ENCODE results near the gene EFR3B. TPM values are rescaled to one million over a fixed set of nuclear protein-coding genes. Genes with fewer than 3 reads are reported as not detected.

The EFR3B gene
- total RNA-seq, 1 experiment from 2014 or later, result 8.9 TPM

DNA sequence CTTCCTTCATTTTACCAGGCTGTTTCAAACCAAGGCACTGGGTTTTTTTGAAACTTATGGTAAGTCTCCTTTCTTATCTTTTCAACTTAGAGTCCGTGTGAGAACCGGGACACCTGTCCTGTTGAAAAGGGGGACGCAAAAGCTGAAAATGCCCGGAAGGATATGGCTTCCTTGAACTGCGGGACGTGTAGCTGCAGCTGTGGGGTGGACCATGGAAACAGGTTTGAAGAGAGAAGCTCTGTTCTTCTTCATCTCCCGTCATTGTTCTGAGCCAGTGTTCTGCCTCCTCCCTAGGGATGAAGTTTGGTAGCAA, 40.6 kb upstream of the EFR3B start:
- Mint-ChIP-seq H3K9me3 (no peaks in the 10 kb centered on the region), H3K36me3 (no peaks in the 10 kb centered on the region), H3K4me3 (no peak overlapping the region), H3K27me3 (ENCODE audit: low read depth) (no peaks in the 10 kb centered on the region), H3K4me1 (no peaks in the 10 kb centered on the region), H3K27ac (no peak overlapping the region)
- ChIA-PET CTCF (no interaction called here), POLR2A (interaction anchor here (0.5 kb wide), 1 partner anchor 1037 kb away, joined by 4 read pairs; no protein-coding TSS in a partner anchor)
- DNase-seq (ENCODE audit: low spot score), result no peak
- no peak for ATAC-seq
- no peak for TF ChIP-seq RELA (CRISPR knock-in tag; IDR thresholded peaks at IDR 0.05; ENCODE audit: borderline replicate concordance)
- no peak for TF ChIP-seq ETV6 (CRISPR knock-in tag; IDR thresholded peaks at IDR 0.05)
- TF ChIP-seq PREB (CRISPR knock-in tag; IDR thresholded peaks at IDR 0.05; ENCODE audit: borderline replicate concordance), result no peak
- TF ChIP-seq, protein P1, sequence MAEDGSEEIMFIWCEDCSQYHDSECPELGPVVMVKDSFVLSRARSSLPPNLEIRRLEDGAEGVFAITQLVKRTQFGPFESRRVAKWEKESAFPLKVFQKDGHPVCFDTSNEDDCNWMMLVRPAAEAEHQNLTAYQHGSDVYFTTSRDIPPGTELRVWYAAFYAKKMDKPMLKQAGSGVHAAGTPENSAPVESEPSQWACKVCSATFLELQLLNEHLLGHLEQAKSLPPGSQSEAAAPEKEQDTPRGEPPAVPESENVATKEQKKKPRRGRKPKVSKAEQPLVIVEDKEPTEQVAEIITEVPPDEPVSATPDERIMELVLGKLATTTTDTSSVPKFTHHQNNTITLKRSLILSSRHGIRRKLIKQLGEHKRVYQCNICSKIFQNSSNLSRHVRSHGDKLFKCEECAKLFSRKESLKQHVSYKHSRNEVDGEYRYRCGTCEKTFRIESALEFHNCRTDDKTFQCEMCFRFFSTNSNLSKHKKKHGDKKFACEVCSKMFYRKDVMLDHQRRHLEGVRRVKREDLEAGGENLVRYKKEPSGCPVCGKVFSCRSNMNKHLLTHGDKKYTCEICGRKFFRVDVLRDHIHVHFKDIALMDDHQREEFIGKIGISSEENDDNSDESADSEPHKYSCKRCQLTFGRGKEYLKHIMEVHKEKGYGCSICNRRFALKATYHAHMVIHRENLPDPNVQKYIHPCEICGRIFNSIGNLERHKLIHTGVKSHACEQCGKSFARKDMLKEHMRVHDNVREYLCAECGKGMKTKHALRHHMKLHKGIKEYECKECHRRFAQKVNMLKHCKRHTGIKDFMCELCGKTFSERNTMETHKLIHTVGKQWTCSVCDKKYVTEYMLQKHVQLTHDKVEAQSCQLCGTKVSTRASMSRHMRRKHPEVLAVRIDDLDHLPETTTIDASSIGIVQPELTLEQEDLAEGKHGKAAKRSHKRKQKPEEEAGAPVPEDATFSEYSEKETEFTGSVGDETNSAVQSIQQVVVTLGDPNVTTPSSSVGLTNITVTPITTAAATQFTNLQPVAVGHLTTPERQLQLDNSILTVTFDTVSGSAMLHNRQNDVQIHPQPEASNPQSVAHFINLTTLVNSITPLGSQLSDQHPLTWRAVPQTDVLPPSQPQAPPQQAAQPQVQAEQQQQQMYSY (CRISPR knock-in tag; IDR thresholded peaks at IDR 0.05), result no peak
- no peak for TF ChIP-seq ZBTB21 (CRISPR knock-in tag; IDR thresholded peaks at IDR 0.05; ENCODE audit: borderline replicate concordance)
- TF ChIP-seq NR1H2 (CRISPR knock-in tag; IDR thresholded peaks at IDR 0.05), result no peak
- no peak for TF ChIP-seq SMAD4 (CRISPR knock-in tag; IDR thresholded peaks at IDR 0.05)
- TF ChIP-seq MYBL2 (CRISPR knock-in tag; IDR thresholded peaks at IDR 0.05), result no peak
- no peak for TF ChIP-seq FOXK1 (CRISPR knock-in tag; IDR thresholded peaks at IDR 0.05)
- no peak for TF ChIP-seq NFYB (CRISPR knock-in tag; conservative IDR thresholded peaks at IDR 0.05; ENCODE audit: low read depth)
- no peak for TF ChIP-seq NFATC4 (CRISPR knock-in tag; IDR thresholded peaks at IDR 0.05)
- TF ChIP-seq ZNF396 (CRISPR knock-in tag; IDR thresholded peaks at IDR 0.05; ENCODE audit: borderline replicate concordance), result no peak
- no peak for TF ChIP-seq RORB (CRISPR knock-in tag; IDR thresholded peaks at IDR 0.05)
- TF ChIP-seq ESRRA (CRISPR knock-in tag; IDR thresholded peaks at IDR 0.05; ENCODE audit: borderline replicate concordance), result no peak
- TF ChIP-seq MLX (CRISPR knock-in tag; IDR thresholded peaks at IDR 0.05), result no peak
- no peak for TF ChIP-seq EMX1 (CRISPR knock-in tag; IDR thresholded peaks at IDR 0.05)
- no peak for TF ChIP-seq ZNF138 (CRISPR knock-in tag; conservative IDR thresholded peaks at IDR 0.05)
- no peak for TF ChIP-seq ELF4 (CRISPR knock-in tag; IDR thresholded peaks at IDR 0.05; ENCODE audit: low read depth)
- TF ChIP-seq ATF2 (CRISPR knock-in tag; IDR thresholded peaks at IDR 0.05; ENCODE audit: borderline replicate concordance, low read depth), result no peak

DNA sequence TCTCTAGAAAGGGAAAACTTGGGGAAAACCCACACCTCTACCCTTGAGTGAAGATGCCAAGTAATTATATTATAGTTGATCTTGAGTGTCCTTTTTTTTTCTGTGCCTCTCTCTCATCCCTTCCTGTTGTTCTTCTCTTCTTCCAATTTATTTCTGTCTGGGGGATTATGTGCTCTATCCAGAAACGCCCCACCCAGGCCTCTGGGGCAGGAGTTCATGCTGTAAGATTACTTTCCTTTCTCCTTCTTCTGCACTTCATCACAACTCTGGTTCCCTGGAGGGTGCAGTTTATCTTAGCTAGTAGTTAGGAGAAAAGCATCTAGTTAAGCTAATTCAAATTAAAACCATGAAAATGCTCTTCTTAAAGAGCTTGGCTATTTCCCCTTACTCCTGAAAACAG, 39.8 kb upstream of the EFR3B start:
- ChIA-PET POLR2A (no interaction called here), CTCF (no interaction called here)
- Mint-ChIP-seq H3K27ac (no peak overlapping the region), H3K9me3 (no peaks in the 10 kb centered on the region), H3K4me1 (no peaks in the 10 kb centered on the region), H3K27me3 (ENCODE audit: low read depth) (no peaks in the 10 kb centered on the region), H3K36me3 (no peaks in the 10 kb centered on the region), H3K4me3 (no peak overlapping the region)
- ATAC-seq, result no peak
- DNase-seq (ENCODE audit: low spot score), result no peak
- TF ChIP-seq ZBTB43 (CRISPR knock-in tag; IDR thresholded peaks at IDR 0.05), result no peak
- TF ChIP-seq, protein P2, sequence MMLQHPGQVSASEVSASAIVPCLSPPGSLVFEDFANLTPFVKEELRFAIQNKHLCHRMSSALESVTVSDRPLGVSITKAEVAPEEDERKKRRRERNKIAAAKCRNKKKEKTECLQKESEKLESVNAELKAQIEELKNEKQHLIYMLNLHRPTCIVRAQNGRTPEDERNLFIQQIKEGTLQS (CRISPR knock-in tag; conservative IDR thresholded peaks at IDR 0.05), result no peak
- TF ChIP-seq PRRX2 (CRISPR knock-in tag; IDR thresholded peaks at IDR 0.05), result no peak
- no peak for TF ChIP-seq NR2C2 (CRISPR knock-in tag; IDR thresholded peaks at IDR 0.05)
- no peak for TF ChIP-seq ATF2 (CRISPR knock-in tag; IDR thresholded peaks at IDR 0.05; ENCODE audit: borderline replicate concordance, low read depth)
- TF ChIP-seq ESRRA (CRISPR knock-in tag; IDR thresholded peaks at IDR 0.05; ENCODE audit: borderline replicate concordance), result no peak
- TF ChIP-seq, protein P3, sequence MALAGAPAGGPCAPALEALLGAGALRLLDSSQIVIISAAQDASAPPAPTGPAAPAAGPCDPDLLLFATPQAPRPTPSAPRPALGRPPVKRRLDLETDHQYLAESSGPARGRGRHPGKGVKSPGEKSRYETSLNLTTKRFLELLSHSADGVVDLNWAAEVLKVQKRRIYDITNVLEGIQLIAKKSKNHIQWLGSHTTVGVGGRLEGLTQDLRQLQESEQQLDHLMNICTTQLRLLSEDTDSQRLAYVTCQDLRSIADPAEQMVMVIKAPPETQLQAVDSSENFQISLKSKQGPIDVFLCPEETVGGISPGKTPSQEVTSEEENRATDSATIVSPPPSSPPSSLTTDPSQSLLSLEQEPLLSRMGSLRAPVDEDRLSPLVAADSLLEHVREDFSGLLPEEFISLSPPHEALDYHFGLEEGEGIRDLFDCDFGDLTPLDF (CRISPR knock-in tag; IDR thresholded peaks at IDR 0.05), result no peak

All from WTC11 (cell line).